Common myeloid progenitor, CD34-positive (primary cell): ENCODE measurements around the gene SERPINB12.

Experiments used
- CTCF ChIA-PET: fragments of 350-600 bp; sonication (Branson Sonifier 250); formaldehyde crosslinking; loops from one replicate; lab custom pipeline; 2021; ENCODE audit warnings: antibody characterized with exemption; lab: Charles Lee
- POLR2A ChIA-PET: fragments of 350-600 bp; sonication (Branson Sonifier 250); formaldehyde crosslinking; loops from one replicate; lab custom pipeline; 2021; ENCODE audit warnings: antibody characterized with exemption; lab: Charles Lee
- DNase-seq, 3 donors: peaks; one replicate each; pipeline versions ENCODE4 v3.0.0 to v3.0.0-alpha.2; 2013
- H3K27ac ChIP-seq, 2 experiments: 1 replicate in 1 of 2; 2 replicates in 1 of 2; pipeline ENCODE4 v1.7.0; 2013; ENCODE audit warnings: inconsistent platforms in 2 of 2, low read length in 2 of 2, mild to moderate bottlenecking in 2 of 2, low read depth in 1 of 2, moderate library complexity in 1 of 2; ENCODE audit not compliant: severe bottlenecking in 2 of 2, insufficient read depth in 1 of 2, poor library complexity in 1 of 2
- H3K27me3 ChIP-seq, 5 experiments: replicated peaks in 2 of 5; 1 replicate in 3 of 5; 2 replicates in 2 of 5; pipeline versions ENCODE4 v1.6.1 to v1.7.0; 2013; ENCODE audit warnings: low read length in 4 of 5, mild to moderate bottlenecking in 2 of 5, moderate library complexity in 2 of 5, inconsistent platforms in 1 of 5; ENCODE audit not compliant: insufficient read depth in 5 of 5, control insufficient read depth in 4 of 5
- H3K36me3 ChIP-seq, 4 experiments: 1 replicate in 2 of 4; 2 replicates in 2 of 4; pipeline versions ENCODE4 v1.6.1 to v1.7.0; 2013; ENCODE audit warnings: low read length in 3 of 4, control low read depth in 1 of 4, mild to moderate bottlenecking in 1 of 4; ENCODE audit not compliant: control insufficient read depth in 4 of 4, insufficient read depth in 4 of 4
- H3K4me1 ChIP-seq, 4 experiments: 1 replicate in 3 of 4; 2 replicates in 1 of 4; pipeline versions ENCODE4 v1.6.1 to v1.7.1; 2013; ENCODE audit warnings: low read length in 3 of 4, mild to moderate bottlenecking in 3 of 4, control low read depth in 1 of 4, inconsistent platforms in 1 of 4, moderate library complexity in 1 of 4; ENCODE audit not compliant: control insufficient read depth in 4 of 4, insufficient read depth in 4 of 4; ENCODE audit errors: control extremely low read depth in 1 of 4
- H3K4me3 ChIP-seq, 7 experiments: 1 replicate in 4 of 7; 2 replicates in 3 of 7; pipeline versions ENCODE4 v1.5.1 to v1.7.0; 2013; ENCODE audit warnings: mild to moderate bottlenecking in 7 of 7, low read length in 6 of 7, moderate library complexity in 6 of 7, inconsistent platforms in 2 of 7, low read depth in 2 of 7, control low read depth in 1 of 7; ENCODE audit not compliant: insufficient read depth in 4 of 7, control insufficient read depth in 1 of 7; ENCODE audit errors: extremely low read depth in 1 of 7
- H3K9me3 ChIP-seq, 5 experiments: 1 replicate in 4 of 5; 2 replicates in 1 of 5; pipeline versions ENCODE4 v1.6.1 to v1.7.1; 2013; ENCODE audit warnings: low read length in 4 of 5, mild to moderate bottlenecking in 2 of 5, inconsistent platforms in 1 of 5, low read depth in 1 of 5, moderate library complexity in 1 of 5; ENCODE audit not compliant: control insufficient read depth in 4 of 5, insufficient read depth in 2 of 5; ENCODE audit errors: control extremely low read depth in 1 of 5
- WGBS: methylation state at CpG from one replicate; pipeline ENCODE4 v1.1.5; 2013; ENCODE audit not compliant: insufficient coverage; 5-methylcytosine and 5-hydroxymethylcytosine counted together

The SERPINB12 gene

DNA sequence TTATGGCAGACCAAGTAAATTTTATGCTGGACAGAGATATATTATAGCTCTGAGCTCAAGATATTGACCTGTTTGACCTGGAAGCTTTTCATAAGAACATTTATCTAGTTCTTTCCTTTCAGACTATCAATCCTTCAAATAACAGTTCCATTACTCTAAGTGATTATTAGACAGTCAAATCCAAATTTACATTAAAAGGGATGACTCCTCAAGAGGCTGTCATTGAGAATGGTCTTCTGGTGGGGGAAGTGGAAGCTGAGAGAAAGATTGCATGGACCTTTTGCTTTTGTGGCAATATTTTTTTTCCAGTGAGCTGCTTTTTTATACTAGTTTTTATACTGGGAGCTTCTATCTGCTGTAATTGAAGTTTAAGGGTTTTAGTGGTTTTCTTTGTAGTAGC, 14.9 kb upstream of the SERPINB12 start:
- CTCF ChIA-PET: interaction anchor here (1.0 to 4.3 kb wide), 4 partner anchors 9 to 321 kb away, joined by 3 to 16 read pairs (median 4); no protein-coding TSS in a partner anchor
- Histone ChIP-seq H3K4me3 (no peak overlapping the region), H3K36me3 (no peaks in the 10 kb centered on the region), H3K27me3 (no peaks in the 10 kb centered on the region), H3K27ac (no peak overlapping the region), H3K9me3 (no peaks in the 10 kb centered on the region), H3K4me1 (no peaks in the 10 kb centered on the region)
- no peak for DNase-seq
- POLR2A ChIA-PET: no interaction called here

DNA sequence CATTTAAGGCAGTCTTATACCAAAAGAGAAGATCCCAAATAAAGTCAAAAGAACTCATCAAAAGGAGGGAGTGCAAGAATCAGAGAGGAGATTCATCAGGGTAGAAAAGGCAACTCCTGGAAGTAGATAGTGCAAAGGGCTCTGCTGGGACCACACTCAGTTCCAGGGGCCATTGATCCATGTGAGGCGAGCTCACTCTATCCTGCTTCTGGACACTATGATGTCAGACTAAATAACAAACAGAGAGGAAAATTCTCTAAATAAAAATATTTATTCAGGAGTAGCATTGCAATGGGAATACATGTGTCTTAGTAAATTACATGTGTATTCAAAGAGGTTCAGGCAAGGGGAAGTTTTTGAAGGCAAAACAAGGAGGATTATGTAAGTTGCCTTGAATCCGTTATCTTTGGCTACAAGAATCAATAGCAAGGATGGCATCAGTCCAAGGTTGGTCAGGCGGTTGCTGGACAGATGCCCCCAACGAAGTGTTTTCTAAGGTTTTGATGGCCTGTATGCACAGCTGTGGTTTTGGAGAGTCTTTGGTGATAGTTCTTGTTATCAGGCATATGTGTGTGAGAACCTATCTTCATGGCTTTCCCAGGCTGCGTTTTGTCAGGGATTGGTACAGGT, 13.2 kb upstream of the SERPINB12 start:
- DNase-seq: no peak
- Histone ChIP-seq H3K27me3 (no peaks in the 10 kb centered on the region), H3K4me3 (no peak overlapping the region), H3K27ac (no peak overlapping the region), H3K4me1 (no peaks in the 10 kb centered on the region), H3K36me3 (no peaks in the 10 kb centered on the region), H3K9me3 (no peaks in the 10 kb centered on the region)
- CTCF ChIA-PET: interaction anchor here (1.0 to 4.3 kb wide), 2 partner anchors 10 to 49 kb away, joined by 4 to 16 read pairs; no protein-coding TSS in a partner anchor
- POLR2A ChIA-PET: no interaction called here
- 100% methylated on average over 4 of the region's 5 CpGs for WGBS

- H3K36me3 ChIP-seq: no peaks in the 10 kb centered on the region
- H3K27ac ChIP-seq: no peak overlapping the region
- no peak overlapping the region for H3K4me3 ChIP-seq
- no peak for DNase-seq
- 100% methylated on average over 2 of the region's 2 CpGs for WGBS
- H3K9me3 ChIP-seq: no peaks in the 10 kb centered on the region
- POLR2A ChIA-PET: interaction anchor here (0.6 kb wide), 1 partner anchor 148 kb away, joined by 3 read pairs; no protein-coding TSS in a partner anchor
- H3K4me1 ChIP-seq: peaks cover 0 to 3% (median 0%) of the 10 kb centered on the region in 4 experiments
- no peaks in the 10 kb centered on the region for H3K27me3 ChIP-seq
- CTCF ChIA-PET: no interaction called here
Measured at GRCh38 chr18:63532471-63532870, 9.7 kb upstream of the SERPINB12 start.

DNA sequence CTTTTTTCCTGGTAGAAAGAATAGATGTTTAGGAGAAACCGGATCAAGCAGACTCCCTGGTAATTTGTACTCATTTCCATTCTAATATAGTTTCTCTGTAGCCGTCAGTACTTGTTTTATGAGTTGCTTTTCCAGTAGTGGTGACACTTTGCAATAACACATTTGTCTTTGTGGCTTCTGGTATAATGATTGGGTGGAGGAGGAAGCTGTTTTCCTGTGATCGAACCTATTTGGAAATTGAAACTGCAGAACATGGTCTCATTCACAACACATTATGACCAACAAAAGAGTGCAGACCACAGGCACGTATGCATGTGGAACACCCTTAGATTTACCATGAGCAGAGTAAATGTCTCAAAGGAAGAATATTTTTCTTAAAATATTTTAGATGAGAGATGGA, 7.6 kb upstream of the SERPINB12 start:
- no peak overlapping the region for H3K27ac ChIP-seq
- peaks cover 0 to 3% (median 0%) of the 10 kb centered on the region in 4 experiments for H3K4me1 ChIP-seq
- H3K4me3 ChIP-seq: no peak overlapping the region
- no peaks in the 10 kb centered on the region for H3K36me3 ChIP-seq
- no peak for DNase-seq
- no peaks in the 10 kb centered on the region for H3K27me3 ChIP-seq
- POLR2A ChIA-PET: no interaction called here
- H3K9me3 ChIP-seq: no peaks in the 10 kb centered on the region
- WGBS: no CpG with 5 or more reads among the region's 4 CpGs
- CTCF ChIA-PET: interaction anchor here (1.4 to 1.8 kb wide), 3 partner anchors 9 to 18 kb away, joined by 3 to 7 read pairs (median 5); no protein-coding TSS in a partner anchor

DNA sequence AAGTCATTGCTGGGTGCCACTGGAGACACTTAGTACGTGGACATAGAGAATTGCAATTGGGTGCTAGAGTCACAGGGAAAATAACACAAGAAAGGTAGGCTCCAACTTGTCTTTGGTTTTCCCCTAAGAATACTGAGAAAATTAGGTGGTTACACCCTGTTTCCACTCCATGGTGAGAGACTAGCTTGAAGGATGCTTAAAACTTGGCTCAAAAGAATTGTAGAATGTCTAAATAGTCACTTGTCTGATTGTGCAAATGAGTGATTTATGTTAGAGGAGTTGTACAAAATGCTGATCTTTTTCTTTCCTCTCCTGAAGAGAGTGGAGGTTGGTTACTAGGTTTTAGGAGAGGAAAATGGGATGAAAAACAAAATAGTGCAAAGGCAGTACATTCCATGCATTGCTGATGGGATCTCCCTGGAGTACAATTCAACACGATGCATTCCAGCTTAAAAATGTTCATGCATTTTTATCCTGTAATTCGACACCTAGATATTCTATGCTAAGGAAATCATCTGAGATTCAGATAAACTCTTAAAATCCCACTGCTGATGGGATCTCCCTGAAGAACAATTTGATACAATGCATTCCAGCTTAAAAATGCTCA, 2.2 kb upstream of the SERPINB12 start:
- CTCF ChIA-PET: interaction anchor here (3.8 kb wide), 1 partner anchor 21 kb away, joined by 14 read pairs; no protein-coding TSS in a partner anchor
- no peak overlapping the region for H3K27ac ChIP-seq
- POLR2A ChIA-PET: no interaction called here
- no peaks in the 10 kb centered on the region for H3K9me3 ChIP-seq
- DNase-seq: no peak
- H3K4me1 ChIP-seq: no peaks in the 10 kb centered on the region
- no peaks in the 10 kb centered on the region for H3K36me3 ChIP-seq
- no peak overlapping the region for H3K4me3 ChIP-seq
- no peaks in the 10 kb centered on the region for H3K27me3 ChIP-seq
- WGBS: 100% methylated on average over 3 of the region's 3 CpGs

DNA sequence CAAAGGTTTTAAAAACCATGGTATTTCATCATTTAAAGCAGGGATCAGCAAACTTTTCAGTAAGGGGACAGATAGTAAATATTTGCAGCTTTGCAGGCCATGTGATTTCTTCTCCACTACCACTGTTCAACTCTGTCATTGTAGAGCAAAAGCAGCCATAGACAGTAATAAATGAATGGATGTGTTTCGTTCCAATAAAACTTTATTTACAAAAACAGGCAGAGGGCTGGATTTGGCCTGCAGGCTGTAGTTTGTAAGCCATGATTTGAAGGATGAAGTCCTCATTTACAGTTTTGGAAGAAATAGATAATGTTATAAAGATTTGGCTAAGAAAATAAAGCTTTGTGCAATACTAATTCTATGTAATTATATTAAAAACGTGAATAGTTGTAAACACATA, 1.8 kb downstream of the SERPINB12 start:
- no peaks in the 10 kb centered on the region for H3K36me3 ChIP-seq
- POLR2A ChIA-PET: no interaction called here

DNA sequence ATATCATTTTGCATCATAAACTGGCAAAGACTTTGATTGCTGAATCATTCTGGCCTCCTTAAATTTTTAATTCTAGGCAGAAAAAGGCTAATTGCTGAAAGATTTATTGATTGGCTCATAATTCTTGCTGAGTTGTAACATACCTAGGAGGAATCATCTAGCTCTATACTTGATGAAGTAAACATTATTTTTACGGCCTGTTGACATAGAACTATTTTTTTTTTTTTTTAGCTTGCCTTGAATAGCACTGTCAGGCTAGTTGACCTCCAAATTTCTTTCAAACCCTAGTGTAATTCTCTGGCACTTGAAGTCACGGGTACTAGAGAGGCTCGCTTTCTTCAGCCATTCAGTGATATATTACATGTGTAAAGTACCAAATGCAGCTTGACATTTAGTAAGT, 2.8 kb downstream of the SERPINB12 start:
- 100% methylated on average over 2 of the region's 3 CpGs for WGBS
- DNase-seq: no peak
- no peak overlapping the region for H3K27ac ChIP-seq
- H3K4me3 ChIP-seq: no peak overlapping the region
- H3K27me3 ChIP-seq: no peaks in the 10 kb centered on the region
- no peaks in the 10 kb centered on the region for H3K9me3 ChIP-seq
- CTCF ChIA-PET: interaction anchor here (1.1 to 1.5 kb wide), 2 partner anchors 27 to 35 kb away, joined by 3 to 5 read pairs; no protein-coding TSS in a partner anchor
- H3K36me3 ChIP-seq: no peaks in the 10 kb centered on the region
- POLR2A ChIA-PET: interaction anchor here (0.6 kb wide), 1 partner anchor 14 kb away, joined by 3 read pairs; no protein-coding TSS in a partner anchor
- H3K4me1 ChIP-seq: no peaks in the 10 kb centered on the region

More for the DNA sequence above, 1.8 kb downstream of the SERPINB12 start:
- WGBS: no CpG with 5 or more reads among the region's 2 CpGs
- H3K4me3 ChIP-seq: no peak overlapping the region
- no peaks in the 10 kb centered on the region for H3K9me3 ChIP-seq
- no peak for DNase-seq
- no peaks in the 10 kb centered on the region for H3K4me1 ChIP-seq
- H3K27ac ChIP-seq: no peak overlapping the region
- no peaks in the 10 kb centered on the region for H3K27me3 ChIP-seq
- CTCF ChIA-PET: interaction anchor here (1.5 kb wide), 1 partner anchor 26 kb away, joined by 5 read pairs; no protein-coding TSS in a partner anchor
